NCI-H510A (cell line): ENCODE data around the gene SCGB3A1.

ENCODE experiments used
- DNase-seq: peaks from one replicate; lab custom pipeline; 2025; lab: John Stamatoyannopoulos, UW

SCGB3A1 gene, protein sequence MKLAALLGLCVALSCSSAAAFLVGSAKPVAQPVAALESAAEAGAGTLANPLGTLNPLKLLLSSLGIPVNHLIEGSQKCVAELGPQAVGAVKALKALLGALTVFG

GRCh38 chr5:180591311-180591887, at the start of gene SCGB3A1:
Gene SCGB3A1 (minus strand): TSS chr5:180591499. CDS start chr5:180591462, 37 bp downstream.
- DNase-seq, result no peak

DNA sequence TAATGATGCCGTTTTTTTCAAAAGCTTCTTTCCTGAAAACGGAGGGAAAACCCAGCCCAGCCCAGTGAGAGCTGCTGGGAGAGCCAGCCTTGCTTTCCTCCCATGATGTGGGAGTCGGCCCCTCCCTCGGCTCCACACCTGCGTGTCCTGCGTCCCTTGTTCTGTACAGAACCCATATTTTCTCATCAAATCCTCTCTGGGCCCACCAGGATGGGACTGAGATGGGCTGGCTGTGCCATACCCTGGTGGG, 49.2 kb upstream of the SCGB3A1 start:
- no peak for DNase-seq

DNA sequence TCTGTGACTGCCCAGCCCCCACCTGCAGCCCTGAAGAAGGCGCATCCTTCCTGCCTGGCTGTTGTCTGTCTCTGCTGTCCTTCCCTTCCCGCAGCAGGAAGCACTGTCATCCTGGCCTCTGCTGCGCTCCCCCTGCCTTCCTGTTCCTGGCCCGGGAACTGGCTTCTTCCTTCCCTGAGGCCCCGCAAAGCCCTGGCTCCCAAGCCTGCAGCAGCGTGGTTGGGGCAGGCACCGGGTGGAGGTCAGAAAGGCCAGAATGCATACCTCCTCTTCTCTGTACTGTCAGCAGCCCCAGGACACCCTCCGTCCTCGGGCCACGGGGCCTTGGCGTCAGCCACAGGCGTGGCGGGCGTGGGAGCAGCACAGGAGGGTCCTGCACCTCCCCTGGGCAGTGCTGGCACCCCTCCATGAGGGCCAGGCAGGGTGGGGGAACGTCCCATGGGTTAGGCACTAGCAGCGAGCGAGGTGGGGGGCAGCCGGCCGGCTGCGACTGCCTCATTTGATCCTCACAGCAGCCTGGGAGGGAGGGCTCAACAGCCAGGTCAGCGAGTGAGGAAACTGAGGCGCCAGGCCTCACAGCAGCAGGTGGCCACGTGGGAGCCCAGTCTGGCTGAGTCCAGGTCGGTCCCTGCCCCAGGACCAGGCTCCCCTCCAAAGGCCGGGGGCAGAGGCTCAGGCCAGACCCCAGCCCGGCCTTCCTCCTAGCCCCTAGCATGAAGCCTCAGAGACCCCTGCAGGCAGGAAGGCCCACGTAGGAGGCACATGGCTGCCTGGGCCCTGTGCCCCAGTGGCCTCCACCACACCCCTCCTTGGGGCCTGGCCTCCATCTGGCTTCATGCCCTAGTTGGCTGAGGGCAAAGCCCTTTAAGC, 48.7 kb upstream of the SCGB3A1 start:
- no peak for DNase-seq

- DNase-seq, result no peak
Measured at GRCh38 chr5:180639287-180639686, 48.0 kb upstream of the SCGB3A1 start.

DNA sequence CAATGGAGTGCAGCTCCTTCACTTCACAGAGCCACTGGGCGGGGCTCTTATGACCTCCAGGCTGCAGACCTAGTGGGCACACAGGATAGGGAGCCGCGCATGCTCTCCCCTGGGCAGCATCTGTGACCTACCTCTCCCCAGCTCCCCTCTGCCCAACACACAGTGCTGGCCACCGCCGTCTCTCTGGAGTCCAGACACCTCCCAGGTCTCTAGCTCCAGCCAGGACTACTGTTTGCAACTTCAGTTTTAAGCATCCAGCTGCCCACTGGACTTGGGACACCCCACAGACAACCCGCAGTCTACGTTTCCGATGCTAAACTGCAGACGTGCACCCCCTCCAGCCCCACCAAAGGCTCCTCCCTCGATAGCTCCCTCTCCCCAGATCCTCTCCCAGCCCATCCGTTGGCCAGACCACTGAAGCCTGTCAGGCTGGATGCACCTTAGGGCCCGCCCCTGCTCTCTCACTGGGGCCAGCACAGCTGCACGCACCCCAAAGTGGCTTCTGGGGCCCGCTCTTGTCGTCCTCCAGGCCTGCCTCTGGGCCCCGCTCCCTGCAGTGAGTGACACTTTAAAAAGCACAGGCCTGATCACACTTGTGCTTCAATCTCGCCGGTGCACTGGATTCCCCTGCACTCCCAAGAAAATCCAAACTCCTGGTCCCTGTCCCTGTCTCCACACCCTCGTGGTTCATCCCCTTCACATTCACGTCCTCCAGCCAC, 46.8 kb upstream of the SCGB3A1 start:
- no peak for DNase-seq

DNA sequence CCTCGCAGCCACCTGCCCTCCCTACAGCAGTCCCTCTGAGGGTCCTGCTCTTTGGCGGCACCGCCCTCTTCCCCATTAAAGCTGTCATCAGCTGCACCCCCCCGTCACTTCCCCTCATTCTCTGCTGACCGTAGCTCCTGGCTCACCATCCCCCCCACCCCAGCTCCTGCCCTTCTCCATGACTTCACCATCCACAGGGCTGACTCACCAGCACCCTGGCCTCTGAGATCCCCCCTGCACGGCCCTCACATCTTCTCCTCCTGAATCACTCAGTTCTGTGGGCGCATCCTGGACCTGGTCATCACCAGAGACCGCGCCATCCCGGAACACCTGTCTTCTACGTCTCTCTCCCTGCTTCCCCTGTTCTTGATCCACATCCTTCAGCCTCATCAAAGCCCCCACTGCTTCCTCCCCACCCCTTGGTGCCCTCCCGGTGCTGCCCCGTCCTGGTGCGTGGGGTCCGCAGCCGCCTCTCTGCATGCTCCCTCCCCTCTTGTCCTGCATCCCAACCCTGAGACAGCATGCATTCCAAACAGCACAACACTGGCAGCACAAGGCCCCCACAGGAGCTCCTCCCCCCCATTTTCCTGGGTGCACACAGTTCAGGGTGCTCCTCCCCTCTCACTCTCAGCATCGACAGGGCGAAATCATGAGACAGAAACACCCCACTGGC, 45.2 kb upstream of the SCGB3A1 start:
- no peak for DNase-seq

DNA sequence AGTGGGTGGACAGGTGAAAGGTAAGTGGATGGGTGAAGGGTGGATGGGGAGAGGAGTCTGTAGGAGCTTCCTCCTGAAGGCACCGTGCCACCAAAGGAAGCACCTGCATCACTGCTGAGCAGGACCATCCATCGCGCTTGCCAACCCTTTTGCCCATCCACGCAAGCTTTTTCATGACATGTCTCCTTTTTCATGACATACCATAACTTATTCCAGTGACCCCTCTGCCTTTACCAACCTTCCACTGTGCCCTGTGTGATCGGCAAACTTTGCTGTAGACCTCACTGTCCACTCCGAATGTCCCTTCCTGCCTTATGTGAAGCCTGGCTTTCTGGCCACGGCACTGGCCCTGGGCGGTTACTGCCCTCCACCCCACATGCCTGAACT, 44.7 kb upstream of the SCGB3A1 start:
- DNase-seq, result no peak

GRCh38 chr5:180633283-180634177, 42.2 kb upstream of the SCGB3A1 start:
- DNase-seq, result no peak

DNA sequence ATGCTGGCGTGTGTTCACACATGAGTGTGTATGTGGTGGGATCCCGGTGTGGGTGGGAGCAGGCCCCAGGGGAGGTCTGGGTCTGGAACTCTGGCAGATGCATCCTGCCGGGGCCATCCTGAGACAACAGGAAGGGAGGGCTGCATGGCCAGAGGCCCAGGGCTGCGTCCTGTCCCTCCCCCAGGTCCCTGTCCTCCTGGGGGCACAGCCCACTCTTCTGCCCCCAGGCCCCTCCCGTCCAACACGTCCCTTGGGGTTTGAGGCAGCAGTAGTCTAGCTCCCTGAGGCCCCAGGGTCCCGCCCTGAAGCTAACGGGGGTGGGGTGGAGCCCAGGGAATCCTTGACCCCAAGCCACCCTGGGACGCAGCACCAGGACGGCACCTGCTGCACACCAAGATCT, 41.5 kb upstream of the SCGB3A1 start:
- DNase-seq, result no peak

DNA sequence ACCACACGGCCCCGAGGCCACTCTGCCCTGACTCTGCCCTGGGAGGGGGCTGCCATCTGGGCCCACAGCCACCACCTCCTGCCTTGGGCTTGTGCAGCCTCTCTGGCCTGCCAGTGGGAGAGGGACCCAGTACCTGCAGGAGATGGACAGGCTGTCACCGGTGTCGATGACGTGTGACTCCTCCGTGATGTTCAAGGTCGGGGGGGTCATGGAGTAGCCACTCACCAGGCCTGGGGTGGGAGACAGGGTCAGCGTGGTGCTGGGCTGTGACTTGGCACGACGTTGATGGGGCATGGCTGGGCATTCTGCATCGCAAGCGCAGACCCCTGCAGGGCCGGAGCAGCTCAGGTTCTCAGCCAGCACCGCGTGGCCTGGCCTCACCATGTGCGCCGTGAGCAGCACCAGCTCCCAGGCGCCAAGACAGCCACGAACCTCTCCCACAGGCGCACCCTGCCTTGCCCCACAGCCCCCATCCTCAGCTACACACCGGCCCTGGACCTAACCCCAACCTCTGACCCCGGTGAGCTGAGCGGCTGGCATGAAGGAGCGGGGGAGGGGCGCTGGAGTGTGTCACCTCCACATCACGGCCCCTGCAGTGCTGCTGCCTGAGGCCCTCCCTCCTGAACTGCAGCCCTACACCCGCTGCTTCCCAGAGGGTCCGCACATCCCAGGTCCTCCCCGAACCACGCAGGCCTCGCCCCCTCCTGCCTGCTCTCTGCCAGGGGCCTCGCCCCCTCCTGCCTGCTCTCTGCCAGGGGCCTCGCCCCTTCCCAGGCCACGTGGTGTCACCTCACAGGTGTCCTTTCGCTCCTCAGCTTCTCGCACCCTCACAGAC, 40.5 kb upstream of the SCGB3A1 start:
- no peak for DNase-seq

DNA sequence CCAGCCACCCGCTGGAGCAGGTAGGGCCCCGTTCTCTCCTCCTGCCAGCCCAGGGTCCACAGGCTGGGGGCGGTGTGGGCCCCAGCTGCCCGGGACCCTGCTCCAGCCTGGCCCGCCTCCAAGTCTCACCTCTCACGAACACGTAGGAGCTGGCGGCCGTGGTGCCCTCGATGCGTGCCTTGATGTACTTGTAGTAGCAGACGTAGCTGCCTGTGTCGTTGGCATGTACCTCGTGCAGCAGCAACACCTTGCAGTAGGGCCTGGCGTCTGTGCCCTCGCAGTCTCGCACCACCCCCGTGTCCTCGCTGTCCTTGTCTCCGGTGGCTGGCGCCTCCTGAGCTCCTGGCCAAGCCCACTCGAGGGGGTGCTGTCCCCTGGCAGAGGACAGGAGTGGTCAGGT, 39.1 kb upstream of the SCGB3A1 start:
- DNase-seq, result no peak

DNA sequence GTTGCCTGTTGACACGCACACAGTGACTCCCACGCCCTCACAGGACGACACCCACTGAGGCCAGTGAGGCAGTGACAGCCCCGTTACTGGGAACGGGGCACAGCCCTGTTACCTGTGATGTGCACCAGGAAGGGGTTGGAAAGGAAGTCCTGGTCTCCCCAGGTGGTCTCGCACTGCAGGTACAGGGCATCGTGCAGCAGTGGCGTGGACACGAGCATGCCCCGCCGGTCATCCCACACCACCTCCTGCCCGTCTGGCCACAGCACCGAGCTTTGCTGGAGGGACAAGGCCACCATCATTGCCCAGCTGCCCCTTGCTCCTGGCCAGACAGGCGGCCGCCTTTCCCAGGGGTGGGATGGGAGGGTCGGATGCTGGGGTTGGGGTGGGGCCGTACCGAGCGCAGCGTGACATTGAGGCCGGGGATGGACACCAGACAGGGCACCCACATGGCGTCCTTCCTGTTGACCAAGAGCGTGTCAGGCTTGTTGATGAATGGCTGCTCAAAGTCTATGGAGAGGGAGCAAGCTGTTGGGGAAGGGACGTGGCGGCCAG, 38.6 kb upstream of the SCGB3A1 start:
- no peak for DNase-seq

- DNase-seq, result no peak
Measured at GRCh38 chr5:180628827-180629750, 37.8 kb upstream of the SCGB3A1 start.

- DNase-seq, result no peak
Measured at GRCh38 chr5:180628211-180628610, 36.9 kb upstream of the SCGB3A1 start.

GRCh38 chr5:180627386-180628120, 36.3 kb upstream of the SCGB3A1 start:
- no peak for DNase-seq

DNA sequence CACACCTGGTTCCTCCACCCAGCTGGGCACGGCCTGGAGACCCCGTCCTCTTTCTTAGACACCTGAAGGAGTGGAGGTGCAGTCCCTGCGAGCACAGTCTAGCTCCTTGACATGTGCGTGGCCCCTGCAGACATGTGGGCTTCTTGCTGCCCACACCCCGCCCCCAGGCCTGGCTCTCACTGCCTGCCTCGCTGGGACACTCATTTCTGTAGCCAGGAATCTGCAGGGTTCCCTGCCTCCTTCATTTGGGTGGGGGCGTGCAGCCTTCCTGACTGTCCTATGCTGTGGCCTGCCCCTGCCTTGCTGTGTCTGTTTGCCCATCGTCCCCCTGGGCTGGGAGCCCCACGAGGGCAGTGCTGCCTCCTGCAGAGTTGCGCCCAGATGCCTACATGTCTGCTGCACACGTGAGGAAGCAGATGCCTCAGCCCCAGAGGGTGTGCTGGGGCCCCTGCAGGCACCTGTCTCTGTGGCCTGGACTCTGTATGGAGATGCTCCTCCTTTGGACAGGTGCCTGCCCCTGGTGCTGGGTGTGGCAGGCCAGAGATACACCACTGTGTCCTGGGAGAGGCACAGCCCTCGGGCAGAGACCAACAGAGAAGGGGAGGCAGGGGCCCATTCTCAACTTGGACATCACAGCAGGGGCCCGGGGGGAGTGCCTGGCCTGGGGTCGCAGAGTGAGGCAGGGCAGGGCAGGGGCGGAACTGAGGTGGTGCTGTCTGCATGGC, 35.5 kb upstream of the SCGB3A1 start:
- DNase-seq, result no peak

- DNase-seq, result no peak
Measured at GRCh38 chr5:180625791-180626660, 34.7 kb upstream of the SCGB3A1 start.
